Activated T-cell treated with anti-CD3 and anti-CD28 coated beads, Interleukin-2, amount 50 U/mL, for 24 hours (primary cell): ENCODE measurements around the gene KLHL29.
A peak's percentile ranks its signal among the peaks of the same experiment; 100 is the strongest.

ENCODE experiments used
- DNase-seq: peaks from one replicate; pipeline ENCODE4 v3.0.0-alpha.2; 2020
- H3K27ac Mint-ChIP-seq: 2 replicates; pipeline ENCODE4 v1.8.0; 2020; ENCODE audit warnings: mild to moderate bottlenecking, mixed read lengths
- H3K27me3 Mint-ChIP-seq: 2 replicates; pipeline ENCODE4 v1.8.0; 2020; ENCODE audit warnings: mixed read lengths
- H3K36me3 Mint-ChIP-seq: 2 replicates; pipeline ENCODE4 v1.8.0; 2020; ENCODE audit warnings: low read depth, mixed read lengths
- H3K4me1 Mint-ChIP-seq: 2 replicates; pipeline ENCODE4 v1.8.0; 2020; ENCODE audit warnings: low read depth, mixed read lengths
- H3K4me3 Mint-ChIP-seq: 2 replicates; pipeline ENCODE4 v1.8.0; 2020; ENCODE audit warnings: mild to moderate bottlenecking, moderate library complexity, mixed read lengths
- H3K9me3 Mint-ChIP-seq: 2 replicates; pipeline ENCODE4 v1.8.0; 2020; ENCODE audit warnings: mixed read lengths

Gene KLHL29

GRCh38 chr2:23524261-23524706, 139.3 kb downstream of the KLHL29 start:
- no peak for DNase-seq

GRCh38 chr2:23525137-23525765, 140.3 kb downstream of the KLHL29 start:
- H3K4me1 Mint-ChIP-seq, result peaks cover 10% of the 10 kb centered on the region
- H3K9me3 Mint-ChIP-seq, result no peaks in the 10 kb centered on the region
- no peaks in the 10 kb centered on the region for H3K36me3 Mint-ChIP-seq
- H3K27me3 Mint-ChIP-seq, result peaks cover 3% of the 10 kb centered on the region
- H3K4me3 Mint-ChIP-seq, result no peak overlapping the region
- no peak for DNase-seq
- H3K27ac Mint-ChIP-seq, result no peak overlapping the region

More at GRCh38 chr2:23524261-23524706, 139.3 kb downstream of the KLHL29 start:
- Mint-ChIP-seq H3K9me3 (no peaks in the 10 kb centered on the region), H3K27me3 (peaks cover 3% of the 10 kb centered on the region), H3K36me3 (no peaks in the 10 kb centered on the region), H3K4me3 (no peak overlapping the region), H3K27ac (no peak overlapping the region), H3K4me1 (peaks cover 10% of the 10 kb centered on the region)

GRCh38 chr2:23526114-23526513, 141.1 kb downstream of the KLHL29 start:
- no peak overlapping the region for H3K27ac Mint-ChIP-seq
- no peak overlapping the region for H3K4me3 Mint-ChIP-seq
- H3K9me3 Mint-ChIP-seq, result no peaks in the 10 kb centered on the region

GRCh38 chr2:23526835-23527790, 142.1 kb downstream of the KLHL29 start:
- no peak overlapping the region for H3K27ac Mint-ChIP-seq
- H3K9me3 Mint-ChIP-seq, result no peaks in the 10 kb centered on the region
- peaks cover 3% of the 10 kb centered on the region for H3K27me3 Mint-ChIP-seq
- peaks cover 20% of the 10 kb centered on the region for H3K4me1 Mint-ChIP-seq
- DNase-seq, result no peak
- H3K4me3 Mint-ChIP-seq, result no peak overlapping the region
- H3K36me3 Mint-ChIP-seq, result no peaks in the 10 kb centered on the region

More at GRCh38 chr2:23526114-23526513, 141.1 kb downstream of the KLHL29 start:
- H3K27me3 Mint-ChIP-seq, result peaks cover 3% of the 10 kb centered on the region
- peak; percentile 39 for DNase-seq
- peaks cover 12% of the 10 kb centered on the region for H3K4me1 Mint-ChIP-seq
- no peaks in the 10 kb centered on the region for H3K36me3 Mint-ChIP-seq

GRCh38 chr2:23528171-23528570, 143.2 kb downstream of the KLHL29 start:
- no peak overlapping the region for H3K4me3 Mint-ChIP-seq
- DNase-seq, result no peak
- H3K4me1 Mint-ChIP-seq, result peaks cover 31% of the 10 kb centered on the region
- H3K9me3 Mint-ChIP-seq, result no peaks in the 10 kb centered on the region
- peaks cover 3% of the 10 kb centered on the region for H3K27me3 Mint-ChIP-seq
- no peaks in the 10 kb centered on the region for H3K36me3 Mint-ChIP-seq
- H3K27ac Mint-ChIP-seq, result no peak overlapping the region

GRCh38 chr2:23528690-23529089, 143.7 kb downstream of the KLHL29 start:
- DNase-seq, result no peak
- H3K4me3 Mint-ChIP-seq, result no peak overlapping the region
- no peak overlapping the region for H3K27ac Mint-ChIP-seq
- no peaks in the 10 kb centered on the region for H3K9me3 Mint-ChIP-seq
- peaks cover 35% of the 10 kb centered on the region for H3K4me1 Mint-ChIP-seq
- H3K27me3 Mint-ChIP-seq, result no peaks in the 10 kb centered on the region
- H3K36me3 Mint-ChIP-seq, result no peaks in the 10 kb centered on the region

- H3K27me3 Mint-ChIP-seq, result no peaks in the 10 kb centered on the region
- H3K36me3 Mint-ChIP-seq, result no peaks in the 10 kb centered on the region
- no peak overlapping the region for H3K27ac Mint-ChIP-seq
- H3K4me3 Mint-ChIP-seq, result no peak overlapping the region
- DNase-seq, result no peak
- no peaks in the 10 kb centered on the region for H3K9me3 Mint-ChIP-seq
- peaks cover 40% of the 10 kb centered on the region for H3K4me1 Mint-ChIP-seq
Measured at GRCh38 chr2:23529659-23530058, 144.7 kb downstream of the KLHL29 start.

GRCh38 chr2:23530206-23530908, 145.4 kb downstream of the KLHL29 start:
- Mint-ChIP-seq H3K27me3 (no peaks in the 10 kb centered on the region), H3K36me3 (no peaks in the 10 kb centered on the region), H3K4me3 (no peak overlapping the region), H3K9me3 (no peaks in the 10 kb centered on the region), H3K4me1 (peaks cover 45% of the 10 kb centered on the region), H3K27ac (no peak overlapping the region)
- DNase-seq, result no peak

- Mint-ChIP-seq H3K4me1 (peaks cover 46% of the 10 kb centered on the region), H3K36me3 (no peaks in the 10 kb centered on the region), H3K9me3 (no peaks in the 10 kb centered on the region), H3K4me3 (no peak overlapping the region), H3K27me3 (no peaks in the 10 kb centered on the region), H3K27ac (no peak overlapping the region)
- DNase-seq, result no peak
Measured at GRCh38 chr2:23530909-23531276, 145.9 kb downstream of the KLHL29 start.

- H3K4me3 Mint-ChIP-seq, result no peak overlapping the region
- H3K9me3 Mint-ChIP-seq, result no peaks in the 10 kb centered on the region
- peaks cover 43% of the 10 kb centered on the region for H3K4me1 Mint-ChIP-seq
- no peak for DNase-seq
- H3K36me3 Mint-ChIP-seq, result no peaks in the 10 kb centered on the region
- H3K27me3 Mint-ChIP-seq, result no peaks in the 10 kb centered on the region
- H3K27ac Mint-ChIP-seq, result no peak overlapping the region
Measured at GRCh38 chr2:23531280-23531679, 146.3 kb downstream of the KLHL29 start.

GRCh38 chr2:23531881-23532280, 146.9 kb downstream of the KLHL29 start:
- Mint-ChIP-seq H3K27me3 (no peaks in the 10 kb centered on the region), H3K27ac (peak overlapping the region; percentile 91), H3K4me1 (peaks cover 39% of the 10 kb centered on the region), H3K9me3 (no peaks in the 10 kb centered on the region), H3K36me3 (no peaks in the 10 kb centered on the region), H3K4me3 (peak overlapping the region; percentile 77)
- no peak for DNase-seq

GRCh38 chr2:23532391-23533337, 147.7 kb downstream of the KLHL29 start:
- Mint-ChIP-seq H3K4me1 (peaks cover 39% of the 10 kb centered on the region), H3K9me3 (no peaks in the 10 kb centered on the region), H3K4me3 (peak overlapping the region; percentile 77), H3K36me3 (no peaks in the 10 kb centered on the region), H3K27me3 (no peaks in the 10 kb centered on the region), H3K27ac (peak overlapping the region; percentile 91)
- peak; percentile 63 for DNase-seq

GRCh38 chr2:23533338-23533695, 148.3 kb downstream of the KLHL29 start:
- no peak for DNase-seq
- Mint-ChIP-seq H3K27ac (peak overlapping the region; percentile 91), H3K36me3 (no peaks in the 10 kb centered on the region)

GRCh38 chr2:23534771-23535170, 149.8 kb downstream of the KLHL29 start:
- H3K4me3 Mint-ChIP-seq, result no peak overlapping the region
- no peak for DNase-seq
- no peak overlapping the region for H3K27ac Mint-ChIP-seq
- H3K27me3 Mint-ChIP-seq, result no peaks in the 10 kb centered on the region
- H3K9me3 Mint-ChIP-seq, result no peaks in the 10 kb centered on the region
- no peaks in the 10 kb centered on the region for H3K36me3 Mint-ChIP-seq
- peaks cover 39% of the 10 kb centered on the region for H3K4me1 Mint-ChIP-seq

More at GRCh38 chr2:23533338-23533695, 148.3 kb downstream of the KLHL29 start:
- H3K9me3 Mint-ChIP-seq, result no peaks in the 10 kb centered on the region
- H3K4me1 Mint-ChIP-seq, result peaks cover 39% of the 10 kb centered on the region
- peak overlapping the region; percentile 77 for H3K4me3 Mint-ChIP-seq
- H3K27me3 Mint-ChIP-seq, result no peaks in the 10 kb centered on the region
